ENCODE results near the gene CGRRF1.

Gene CGRRF1

GRCh38 chr14:54572316-54572715, 62.6 kb downstream of the CGRRF1 start:
- H3K4me2 ChIP-seq (ENCODE audit: low read length), result no peak overlapping the region
- no peaks in the 10 kb centered on the region for H3F3A ChIP-seq (ENCODE audit: control insufficient read depth, insufficient read depth)
- H3K9me3 ChIP-seq (ENCODE audit: control insufficient read depth, insufficient read depth, low read length), result peaks cover 14% of the 10 kb centered on the region; the same call in 1 of the 2 replicates
- no peaks in the 10 kb centered on the region for H4K20me1 ChIP-seq (ENCODE audit: control insufficient read depth, insufficient read depth, low read depth, low read length)
- peaks cover 6% of the 10 kb centered on the region for H3K4me1 ChIP-seq (ENCODE audit: control insufficient read depth, low read length)
- TF ChIP-seq CTCF (IDR thresholded peaks at IDR 0.05; ENCODE audit: low read depth, low read length, poor library complexity, severe bottlenecking), result peak; percentile 62
- no peak for TF ChIP-seq EZH2phosphoT487 (IDR thresholded peaks at IDR 0.05; ENCODE audit: borderline replicate concordance, low read length)
- H3K79me2 ChIP-seq (ENCODE audit: control insufficient read depth, low read length), result no peaks in the 10 kb centered on the region
- peaks cover 9% of the 10 kb centered on the region for H3K27me3 ChIP-seq (ENCODE audit: control insufficient read depth, low read length)
- no peak overlapping the region for H3K27ac ChIP-seq (ENCODE audit: low read depth, low read length)
- H3K36me3 ChIP-seq (ENCODE audit: control insufficient read depth, low read length), result no peaks in the 10 kb centered on the region
- H3K9me2 ChIP-seq (replicated peaks; ENCODE audit: control insufficient read depth, low read length), result no peaks in the 10 kb centered on the region
- no peak overlapping the region for H3K4me3 ChIP-seq (ENCODE audit: low read length)

- H3K27ac ChIP-seq (ENCODE audit: low read depth, low read length), result no peak overlapping the region
- H3K4me3 ChIP-seq (ENCODE audit: low read length), result no peak overlapping the region
- H3K36me3 ChIP-seq (ENCODE audit: control insufficient read depth, low read length), result no peaks in the 10 kb centered on the region
- H4K20me1 ChIP-seq (ENCODE audit: control insufficient read depth, insufficient read depth, low read depth, low read length), result no peaks in the 10 kb centered on the region
- TF ChIP-seq EZH2phosphoT487 (IDR thresholded peaks at IDR 0.05; ENCODE audit: borderline replicate concordance, low read length) (no peak), CTCF (IDR thresholded peaks at IDR 0.05; ENCODE audit: low read depth, low read length, poor library complexity, severe bottlenecking) (no peak)
- no peaks in the 10 kb centered on the region for H3K79me2 ChIP-seq (ENCODE audit: control insufficient read depth, low read length)
- peaks cover 14% of the 10 kb centered on the region; the same call in 1 of the 2 replicates for H3K9me3 ChIP-seq (ENCODE audit: control insufficient read depth, insufficient read depth, low read length)
- no peaks in the 10 kb centered on the region for H3K27me3 ChIP-seq (ENCODE audit: control insufficient read depth, low read length)
- no peaks in the 10 kb centered on the region for H3F3A ChIP-seq (ENCODE audit: control insufficient read depth, insufficient read depth)
- H3K9me2 ChIP-seq (replicated peaks; ENCODE audit: control insufficient read depth, low read length), result no peaks in the 10 kb centered on the region
- H3K4me2 ChIP-seq (ENCODE audit: low read length), result no peak overlapping the region
- H3K4me1 ChIP-seq (ENCODE audit: control insufficient read depth, low read length), result no peaks in the 10 kb centered on the region
Observed at GRCh38 chr14:54574528-54574927, 64.8 kb downstream of the CGRRF1 start.

- Histone ChIP-seq H3K4me1 (ENCODE audit: control insufficient read depth, low read length) (no peaks in the 10 kb centered on the region), H3F3A (ENCODE audit: control insufficient read depth, insufficient read depth) (no peaks in the 10 kb centered on the region), H3K27ac (ENCODE audit: low read depth, low read length) (no peak overlapping the region), H3K27me3 (ENCODE audit: control insufficient read depth, low read length) (no peaks in the 10 kb centered on the region), H3K9me3 (ENCODE audit: control insufficient read depth, insufficient read depth, low read length) (peaks cover 6% of the 10 kb centered on the region; the same call in 1 of the 2 replicates), H3K4me2 (ENCODE audit: low read length) (no peak overlapping the region), H3K79me2 (ENCODE audit: control insufficient read depth, low read length) (no peaks in the 10 kb centered on the region), H3K4me3 (ENCODE audit: low read length) (no peak overlapping the region), H3K9me2 (replicated peaks; ENCODE audit: control insufficient read depth, low read length) (no peaks in the 10 kb centered on the region), H4K20me1 (ENCODE audit: control insufficient read depth, insufficient read depth, low read depth, low read length) (no peaks in the 10 kb centered on the region), H3K36me3 (ENCODE audit: control insufficient read depth, low read length) (no peaks in the 10 kb centered on the region)
- no peak for TF ChIP-seq CTCF (IDR thresholded peaks at IDR 0.05; ENCODE audit: low read depth, low read length, poor library complexity, severe bottlenecking)
- no peak for TF ChIP-seq EZH2phosphoT487 (IDR thresholded peaks at IDR 0.05; ENCODE audit: borderline replicate concordance, low read length)
Observed at GRCh38 chr14:54577494-54577893, 67.8 kb downstream of the CGRRF1 start.
